ENCODE measurements around the gene CDCA3.
A peak's percentile ranks its signal among the peaks of the same experiment; 100 is the strongest.

Gene CDCA3

GRCh38 chr12:6831450-6831995 is 19.6 kb downstream of the CDCA3 start:
- Histone ChIP-seq H3K79me1 (ENCODE audit: low read depth, low read length) (peaks cover 30% of the 10 kb centered on the region), H3K36me3 (replicated peaks in 1 of 2; ENCODE audit: control insufficient read depth in 2 of 2, insufficient read depth in 2 of 2, low read length in 2 of 2) (peaks cover 43 to 64% of the 10 kb centered on the region in 2 donors)
- WGBS, 2 donors (ENCODE audit: extremely low coverage in 2 of 2, insufficient read length in 2 of 2, insufficient replicate concordance in 1 of 2): no CpG with 5 or more reads among the region's 12 CpGs

GRCh38 chr12:6830999-6831398 is 20.1 kb downstream of the CDCA3 start:
- H3K36me3 ChIP-seq (replicated peaks in 1 of 2; ENCODE audit: control insufficient read depth in 2 of 2, insufficient read depth in 2 of 2, low read length in 2 of 2): peaks cover 39 to 59% of the 10 kb centered on the region in 2 donors
- H3K9me3 ChIP-seq (replicated peaks in 1 of 2; ENCODE audit: control insufficient read depth in 2 of 2, insufficient read depth in 1 of 2, low read depth in 1 of 2, low read length in 2 of 2): no peaks in the 10 kb centered on the region
- no peak overlapping the region for H3K27ac ChIP-seq (replicated peaks; ENCODE audit: low read length)
- peaks cover 30% of the 10 kb centered on the region for H3K79me1 ChIP-seq (ENCODE audit: low read depth, low read length)
- no CpG with 5 or more reads among the region's 6 CpGs for WGBS, 2 donors (ENCODE audit: extremely low coverage in 2 of 2, insufficient read length in 2 of 2, insufficient replicate concordance in 1 of 2)
- no peak overlapping the region for H3K4me2 ChIP-seq (ENCODE audit: insufficient read depth, low read length, poor library complexity, severe bottlenecking)
- no peak overlapping the region for H3K4ac ChIP-seq (ENCODE audit: low read length)
- H4K91ac ChIP-seq (ENCODE audit: low read depth, low read length, poor library complexity): no peak overlapping the region
- H4K8ac ChIP-seq (ENCODE audit: low read depth, low read length): no peak overlapping the region
- no peak overlapping the region for H2BK5ac ChIP-seq (ENCODE audit: low read length)
- H3K4me1 ChIP-seq (ENCODE audit: control insufficient read depth in 2 of 2, insufficient read depth in 1 of 2, low read depth in 1 of 2, low read length in 2 of 2): peaks cover 12% of the 10 kb centered on the region in 2 donors
- H3K18ac ChIP-seq (ENCODE audit: low read length): no peak overlapping the region
- no peak overlapping the region for H2AFZ ChIP-seq (ENCODE audit: low read length)
- H3K9ac ChIP-seq (ENCODE audit: low read depth, low read length, poor library complexity): no peak overlapping the region
- H3K14ac ChIP-seq (ENCODE audit: low read length): no peak overlapping the region
- H2BK15ac ChIP-seq (ENCODE audit: low read length): no peak overlapping the region
- H3K27me3 ChIP-seq (ENCODE audit: control insufficient read depth in 3 of 3, insufficient read depth in 3 of 3, low read depth in 1 of 3, low read length in 3 of 3): no peaks in the 10 kb centered on the region
- H3K23ac ChIP-seq (ENCODE audit: low read depth, low read length, poor library complexity): peak overlapping the region; percentile 82
- peak overlapping the region; percentile 93 for H2BK120ac ChIP-seq (ENCODE audit: low read depth, low read length)
- DNase-seq (ENCODE audit: low spot score): no peak
- no peak overlapping the region for H3K4me3 ChIP-seq (ENCODE audit: low read length in 2 of 2)
- H2BK12ac ChIP-seq (ENCODE audit: low read length): peak overlapping the region; percentile 68
- H2AK5ac ChIP-seq (ENCODE audit: low read depth, low read length): no peak overlapping the region

More at GRCh38 chr12:6831450-6831995, 19.6 kb downstream of the CDCA3 start:
- no peak overlapping the region for H2AFZ ChIP-seq (ENCODE audit: low read length)
- H3K4me2 ChIP-seq (ENCODE audit: insufficient read depth, low read length, poor library complexity, severe bottlenecking): no peak overlapping the region
- H3K23ac ChIP-seq (ENCODE audit: low read depth, low read length, poor library complexity): peak overlapping the region; percentile 82
- H3K9ac ChIP-seq (ENCODE audit: low read depth, low read length, poor library complexity): peak overlapping the region; percentile 16
- H3K14ac ChIP-seq (ENCODE audit: low read length): no peak overlapping the region
- no peak for DNase-seq (ENCODE audit: low spot score)
- H3K27me3 ChIP-seq (ENCODE audit: control insufficient read depth in 3 of 3, insufficient read depth in 3 of 3, low read depth in 1 of 3, low read length in 3 of 3): no peaks in the 10 kb centered on the region
- no peak overlapping the region for H2BK12ac ChIP-seq (ENCODE audit: low read length)
- H2BK5ac ChIP-seq (ENCODE audit: low read length): no peak overlapping the region
- peaks cover 12% of the 10 kb centered on the region in 2 donors for H3K4me1 ChIP-seq (ENCODE audit: control insufficient read depth in 2 of 2, insufficient read depth in 1 of 2, low read depth in 1 of 2, low read length in 2 of 2)
- H3K4me3 ChIP-seq (ENCODE audit: low read length in 2 of 2): no peak overlapping the region
- no peak overlapping the region for H4K8ac ChIP-seq (ENCODE audit: low read depth, low read length)
- H2BK120ac ChIP-seq (ENCODE audit: low read depth, low read length): peak overlapping the region; percentile 93
- H2BK15ac ChIP-seq (ENCODE audit: low read length): no peak overlapping the region
- no peak overlapping the region for H2AK5ac ChIP-seq (ENCODE audit: low read depth, low read length)
- no peak overlapping the region for H3K4ac ChIP-seq (ENCODE audit: low read length)
- H4K91ac ChIP-seq (ENCODE audit: low read depth, low read length, poor library complexity): no peak overlapping the region
- no peak overlapping the region for H3K27ac ChIP-seq (replicated peaks; ENCODE audit: low read length)
- H3K18ac ChIP-seq (ENCODE audit: low read length): no peak overlapping the region
- H3K9me3 ChIP-seq (replicated peaks in 1 of 2; ENCODE audit: control insufficient read depth in 2 of 2, insufficient read depth in 1 of 2, low read depth in 1 of 2, low read length in 2 of 2): no peaks in the 10 kb centered on the region

- Histone ChIP-seq H3K4me3 (ENCODE audit: low read length in 2 of 2) (peak overlapping the region; percentile 18 to 87), H3K4ac (ENCODE audit: low read length) (no peak overlapping the region), H2BK120ac (ENCODE audit: low read depth, low read length) (peak overlapping the region; percentile 93), H2AFZ (ENCODE audit: low read length) (no peak overlapping the region), H3K27ac (replicated peaks; ENCODE audit: low read length) (no peak overlapping the region), H3K4me2 (ENCODE audit: insufficient read depth, low read length, poor library complexity, severe bottlenecking) (no peak overlapping the region), H3K79me1 (ENCODE audit: low read depth, low read length) (peaks cover 31% of the 10 kb centered on the region), H4K91ac (ENCODE audit: low read depth, low read length, poor library complexity) (no peak overlapping the region), H3K4me1 (ENCODE audit: control insufficient read depth in 2 of 2, insufficient read depth in 1 of 2, low read depth in 1 of 2, low read length in 2 of 2) (peaks cover 12 to 14% of the 10 kb centered on the region in 2 donors), H2AK5ac (ENCODE audit: low read depth, low read length) (peak overlapping the region; percentile 65), H4K8ac (ENCODE audit: low read depth, low read length) (no peak overlapping the region), H3K9ac (ENCODE audit: low read depth, low read length, poor library complexity) (no peak overlapping the region), H3K36me3 (replicated peaks in 1 of 2; ENCODE audit: control insufficient read depth in 2 of 2, insufficient read depth in 2 of 2, low read length in 2 of 2) (peaks cover 37 to 54% of the 10 kb centered on the region in 2 donors), H2BK5ac (ENCODE audit: low read length) (no peak overlapping the region), H2BK15ac (ENCODE audit: low read length) (no peak overlapping the region), H2BK12ac (ENCODE audit: low read length) (no peak overlapping the region), H3K23ac (ENCODE audit: low read depth, low read length, poor library complexity) (peak overlapping the region; percentile 50), H3K18ac (ENCODE audit: low read length) (peak overlapping the region; percentile 42), H3K9me3 (replicated peaks in 1 of 2; ENCODE audit: control insufficient read depth in 2 of 2, insufficient read depth in 1 of 2, low read depth in 1 of 2, low read length in 2 of 2) (no peaks in the 10 kb centered on the region), H3K27me3 (ENCODE audit: control insufficient read depth in 3 of 3, insufficient read depth in 3 of 3, low read depth in 1 of 3, low read length in 3 of 3) (no peaks in the 10 kb centered on the region), H3K14ac (ENCODE audit: low read length) (no peak overlapping the region)
- no peak for DNase-seq (ENCODE audit: low spot score)
- no CpG with 5 or more reads among the region's 11 CpGs for WGBS, 2 donors (ENCODE audit: extremely low coverage in 2 of 2, insufficient read length in 2 of 2, insufficient replicate concordance in 1 of 2)
These were observed 20.7 kb downstream of the CDCA3 start for GRCh38 chr12:6830286-6830890.

GRCh38 chr12:6829536-6830220 is 21.4 kb downstream of the CDCA3 start:
- Histone ChIP-seq H2AFZ (ENCODE audit: low read length) (peak overlapping the region; percentile 61), H3K14ac (ENCODE audit: low read length) (no peak overlapping the region), H3K27me3 (ENCODE audit: control insufficient read depth in 3 of 3, insufficient read depth in 3 of 3, low read depth in 1 of 3, low read length in 3 of 3) (no peaks in the 10 kb centered on the region), H2BK5ac (ENCODE audit: low read length) (peak overlapping the region; percentile 83), H3K4me3 (ENCODE audit: low read length in 2 of 2) (peak overlapping the region; percentile 87 to 99), H4K8ac (ENCODE audit: low read depth, low read length) (no peak overlapping the region), H4K91ac (ENCODE audit: low read depth, low read length, poor library complexity) (no peak overlapping the region), H2BK120ac (ENCODE audit: low read depth, low read length) (peak overlapping the region; percentile 22), H3K36me3 (replicated peaks in 1 of 2; ENCODE audit: control insufficient read depth in 2 of 2, insufficient read depth in 2 of 2, low read length in 2 of 2) (peaks cover 37 to 46% of the 10 kb centered on the region in 2 donors), H3K23ac (ENCODE audit: low read depth, low read length, poor library complexity) (peak overlapping the region; percentile 50), H3K9ac (ENCODE audit: low read depth, low read length, poor library complexity) (peak overlapping the region; percentile 98), H3K27ac (replicated peaks; ENCODE audit: low read length) (peak overlapping the region; percentile 10), H3K4ac (ENCODE audit: low read length) (no peak overlapping the region), H2BK12ac (ENCODE audit: low read length) (peak overlapping the region; percentile 49), H3K79me1 (ENCODE audit: low read depth, low read length) (peaks cover 32% of the 10 kb centered on the region), H3K9me3 (replicated peaks in 1 of 2; ENCODE audit: control insufficient read depth in 2 of 2, insufficient read depth in 1 of 2, low read depth in 1 of 2, low read length in 2 of 2) (no peaks in the 10 kb centered on the region), H3K18ac (ENCODE audit: low read length) (peak overlapping the region; percentile 95), H3K4me1 (ENCODE audit: control insufficient read depth in 2 of 2, insufficient read depth in 1 of 2, low read depth in 1 of 2, low read length in 2 of 2) (peaks cover 16 to 17% of the 10 kb centered on the region in 2 donors), H2BK15ac (ENCODE audit: low read length) (no peak overlapping the region), H3K4me2 (ENCODE audit: insufficient read depth, low read length, poor library complexity, severe bottlenecking) (peak overlapping the region; percentile 77), H2AK5ac (ENCODE audit: low read depth, low read length) (peak overlapping the region; percentile 60)
- WGBS, 2 donors (ENCODE audit: extremely low coverage in 2 of 2, insufficient read length in 2 of 2, insufficient replicate concordance in 1 of 2): no CpG with 5 or more reads among the region's 19 CpGs
- DNase-seq (ENCODE audit: low spot score): no peak

Data from neuronal stem cell (in vitro differentiated cells).